GM06990 (cell line): ENCODE data around the gene REG3G.

Source experiments
- DNase-seq: peaks from one replicate; pipeline ENCODE4 v3.0.0-alpha.2; 2011; ENCODE audit not compliant: insufficient read length; ENCODE audit errors: extremely low read depth
- H3K27me3 ChIP-seq: replicated peaks from 2 replicates; pipeline ENCODE4 v1.6.0; 2011; ENCODE audit warnings: low read length; ENCODE audit not compliant: control insufficient read depth, insufficient read depth
- H3K36me3 ChIP-seq: 2 replicates; pipeline ENCODE4 v1.5.1; 2011; ENCODE audit warnings: low read length; ENCODE audit not compliant: control insufficient read depth, insufficient read depth
- H3K4me3 ChIP-seq: replicated peaks from 2 replicates; pipeline ENCODE4 v1.5.1; 2011; ENCODE audit warnings: low read depth, mild to moderate bottlenecking, control low read depth, low read length
- CTCF ChIP-seq: IDR thresholded peaks from 2 replicates; pipeline ENCODE4 v1.5.1; 2011; ENCODE audit warnings: low read length, control low read depth, mild to moderate bottlenecking, inconsistent platforms; ENCODE audit not compliant: insufficient read depth, poor library complexity, severe bottlenecking

Gene REG3G

GRCh38 chr2:79071078-79071477 is 45.6 kb downstream of the REG3G start:
- DNase-seq = no peak
- no peak for TF ChIP-seq CTCF
- no peaks in the 10 kb centered on the region for H3K36me3 ChIP-seq
- no peak overlapping the region for H3K4me3 ChIP-seq
- no peaks in the 10 kb centered on the region for H3K27me3 ChIP-seq
